WTC11 (cell line): ENCODE data around the gene MAPK11. TPM values are rescaled to one million over a fixed set of nuclear protein-coding genes. Genes with fewer than 3 reads are reported as not detected.

ENCODE experiments used
- ATAC-seq: fragments of 200-7000 bp; cut with Tn5 transposase; 2 replicates; pipeline ENCODE4 v1.10.0; 2021; ENCODE audit warnings: mild to moderate bottlenecking, moderate library complexity
- CTCF ChIA-PET: fragments of 300-600 bp; sonication (Branson Sonifier 250); formaldehyde crosslinking; loops from one replicate; lab custom pipeline; 2021; ENCODE audit warnings: antibody characterized with exemption; lab: Charles Lee
- POLR2A ChIA-PET: fragments of 350-600 bp; sonication (Branson Sonifier 250); formaldehyde crosslinking; loops from one replicate; lab custom pipeline; 2021; ENCODE audit warnings: antibody characterized with exemption; lab: Charles Lee
- DNase-seq: peaks from one replicate; pipeline ENCODE4 v3.0.0; 2021; ENCODE audit warnings: low spot score
- H3K27ac Mint-ChIP-seq: 2 replicates; pipeline ENCODE4 v1.8.0; 2021; ENCODE audit warnings: mixed read lengths
- H3K27me3 Mint-ChIP-seq: 2 replicates; pipeline ENCODE4 v1.8.0; 2021; ENCODE audit warnings: low read depth, mild to moderate bottlenecking, moderate library complexity, mixed read lengths
- H3K36me3 Mint-ChIP-seq: 2 replicates; pipeline ENCODE4 v1.8.0; 2021; ENCODE audit warnings: mixed read lengths
- H3K4me1 Mint-ChIP-seq: 2 replicates; pipeline ENCODE4 v1.8.0; 2022; ENCODE audit warnings: mixed read lengths
- H3K4me3 Mint-ChIP-seq: 2 replicates; pipeline ENCODE4 v1.8.0; 2021; ENCODE audit warnings: mild to moderate bottlenecking, moderate library complexity, mixed read lengths
- H3K9me3 Mint-ChIP-seq: 2 replicates; pipeline ENCODE4 v1.8.0; 2021; ENCODE audit warnings: mixed read lengths
- CREB1 ChIP-seq: sonication (generic); formaldehyde crosslinking; IDR thresholded peaks from 2 replicates; pipeline ENCODE4 v1.8.0; 2023; ENCODE audit warnings: mild to moderate bottlenecking, missing genetic modification reagents
- CTCF ChIP-seq: fragments of 200-600 bp; IDR thresholded peaks from 2 replicates; pipeline ENCODE4 v1.8.0; 2022; ENCODE audit warnings: antibody characterized with exemption
- E2F1 ChIP-seq: sonication (generic); formaldehyde crosslinking; IDR thresholded peaks from 2 replicates; pipeline ENCODE4 v1.8.0; 2022; ENCODE audit warnings: mild to moderate bottlenecking, missing genetic modification reagents
- ETV6 ChIP-seq: sonication (generic); formaldehyde crosslinking; IDR thresholded peaks from 2 replicates; pipeline ENCODE4 v1.8.1; 2022; ENCODE audit warnings: mild to moderate bottlenecking, missing genetic modification reagents
- FOXJ3 ChIP-seq: sonication (generic); formaldehyde crosslinking; IDR thresholded peaks from 2 replicates; pipeline ENCODE4 v1.9.0; 2021; ENCODE audit warnings: missing genetic modification reagents, mild to moderate bottlenecking, borderline replicate concordance
- HMGA2 ChIP-seq: fragments of 250-450 bp; sonication (Bioruptor Pico); IDR thresholded peaks from 2 replicates; pipeline ENCODE4 v1.4.0; 2021; ENCODE audit warnings: mild to moderate bottlenecking, moderate library complexity
- IRF1 ChIP-seq: sonication (generic); formaldehyde crosslinking; IDR thresholded peaks from 2 replicates; pipeline ENCODE4 v1.8.0; 2023; ENCODE audit warnings: missing genetic modification reagents
- NFE2L1 ChIP-seq: sonication (generic); formaldehyde crosslinking; IDR thresholded peaks from 2 replicates; pipeline ENCODE4 v1.8.1; 2023; ENCODE audit warnings: missing genetic modification reagents
- PRDM15 ChIP-seq: sonication (generic); formaldehyde crosslinking; IDR thresholded peaks from 2 replicates; pipeline ENCODE4 v1.8.0; 2022; ENCODE audit warnings: missing genetic modification reagents
- PREB ChIP-seq: sonication (generic); formaldehyde crosslinking; IDR thresholded peaks from 2 replicates; pipeline ENCODE4 v1.8.1; 2022; ENCODE audit warnings: mild to moderate bottlenecking, missing genetic modification reagents, moderate library complexity, borderline replicate concordance
- RORB ChIP-seq: fragments of 250-450 bp; sonication (Bioruptor Pico); IDR thresholded peaks from 2 replicates; pipeline ENCODE4 v1.9.0; 2021; ENCODE audit warnings: mild to moderate bottlenecking
- SP1 ChIP-seq: sonication (generic); formaldehyde crosslinking; conservative IDR thresholded peaks from 2 replicates; pipeline ENCODE4 v1.8.1; 2022; ENCODE audit warnings: missing genetic modification reagents
- TCF7 ChIP-seq: sonication (generic); formaldehyde crosslinking; IDR thresholded peaks from 2 replicates; pipeline ENCODE4 v1.8.0; 2022; ENCODE audit warnings: mild to moderate bottlenecking, low read depth, missing genetic modification reagents, moderate library complexity
- TEAD1 ChIP-seq: sonication (generic); formaldehyde crosslinking; IDR thresholded peaks from 2 replicates; pipeline ENCODE4 v1.8.0; 2022; ENCODE audit warnings: mild to moderate bottlenecking, missing genetic modification reagents
- ZNF121 ChIP-seq: sonication (generic); formaldehyde crosslinking; IDR thresholded peaks from 2 replicates; pipeline ENCODE4 v1.8.0; 2023; ENCODE audit warnings: missing genetic modification reagents
- ZNF219 ChIP-seq: sonication (generic); formaldehyde crosslinking; IDR thresholded peaks from 2 replicates; pipeline ENCODE4 v1.8.0; 2023; ENCODE audit warnings: missing genetic modification reagents, mild to moderate bottlenecking, borderline replicate concordance
- ZNF416 ChIP-seq: fragments of 250-450 bp; sonication (Bioruptor Pico); IDR thresholded peaks from 2 replicates; pipeline ENCODE4 v1.9.0; 2021; ENCODE audit warnings: mild to moderate bottlenecking, inconsistent platforms
- ZNF512 ChIP-seq: sonication (generic); formaldehyde crosslinking; IDR thresholded peaks from 2 replicates; pipeline ENCODE4 v1.8.1; 2022; ENCODE audit warnings: missing genetic modification reagents, borderline replicate concordance
- total RNA-seq: library from RNA; stranded (reverse); gene quantifications from 3 replicates; pipeline ENCODE4 v1.2.3, GENCODE V29; 2021

The MAPK11 gene
- total RNA-seq, 1 experiment from 2014 or later: 2.3 TPM

- TF ChIP-seq IRF1 (no peak), FOXJ3 (CRISPR knock-in tag) (no peak), ZNF512 (CRISPR knock-in tag) (no peak)
Observed at GRCh38 chr22:50281957-50282356, 11.8 kb upstream of the MAPK11 start (continued).

- no peak for ATAC-seq
- Mint-ChIP-seq H3K36me3 (peaks cover 39% of the 10 kb centered on the region), H3K4me3 (no peak overlapping the region), H3K27ac (no peak overlapping the region), H3K27me3 (no peaks in the 10 kb centered on the region), H3K9me3 (no peaks in the 10 kb centered on the region), H3K4me1 (no peaks in the 10 kb centered on the region)
- no peak for DNase-seq
- POLR2A ChIA-PET: no interaction called here
- no peak for TF ChIP-seq HMGA2 (CRISPR knock-in tag)
- TF ChIP-seq CREB1 (CRISPR knock-in tag): no peak
- TF ChIP-seq ZNF416 (CRISPR knock-in tag): no peak
- no peak for TF ChIP-seq FOXJ3 (CRISPR knock-in tag)
- TF ChIP-seq ETV6 (CRISPR knock-in tag): no peak
- TF ChIP-seq ZNF219 (CRISPR knock-in tag): no peak
- TF ChIP-seq PREB (CRISPR knock-in tag): no peak
- no peak for TF ChIP-seq SP1 (CRISPR knock-in tag)
- no peak for TF ChIP-seq TCF7 (CRISPR knock-in tag)
- TF ChIP-seq RORB (CRISPR knock-in tag): no peak
- TF ChIP-seq ZNF121 (CRISPR knock-in tag): no peak
- no peak for TF ChIP-seq PRDM15 (CRISPR knock-in tag)
- TF ChIP-seq NFE2L1 (CRISPR knock-in tag): no peak
- no peak for TF ChIP-seq CTCF
- TF ChIP-seq TEAD1: no peak
- TF ChIP-seq E2F1 (CRISPR knock-in tag): no peak
- CTCF ChIA-PET: no interaction called here
Observed at GRCh38 chr22:50281384-50281760, 11.2 kb upstream of the MAPK11 start.
